C1 segment of cervical spinal cord (tissue), 14 donors: Measurements from ENCODE around the gene SPATA6L.
A peak's percentile ranks its signal among the peaks of the same experiment; 100 is the strongest.

Source experiments
- DNase-seq, 14 donors: peaks; one replicate each; lab custom pipeline; 2025; lab: John Stamatoyannopoulos, UW

SPATA6L gene

GRCh38 chr9:4585135-4585534, 81.1 kb downstream of the SPATA6L start:
- DNase-seq = no peak

- no peak for DNase-seq
These were observed 81.6 kb downstream of the SPATA6L start for GRCh38 chr9:4584636-4585035.

DNA sequence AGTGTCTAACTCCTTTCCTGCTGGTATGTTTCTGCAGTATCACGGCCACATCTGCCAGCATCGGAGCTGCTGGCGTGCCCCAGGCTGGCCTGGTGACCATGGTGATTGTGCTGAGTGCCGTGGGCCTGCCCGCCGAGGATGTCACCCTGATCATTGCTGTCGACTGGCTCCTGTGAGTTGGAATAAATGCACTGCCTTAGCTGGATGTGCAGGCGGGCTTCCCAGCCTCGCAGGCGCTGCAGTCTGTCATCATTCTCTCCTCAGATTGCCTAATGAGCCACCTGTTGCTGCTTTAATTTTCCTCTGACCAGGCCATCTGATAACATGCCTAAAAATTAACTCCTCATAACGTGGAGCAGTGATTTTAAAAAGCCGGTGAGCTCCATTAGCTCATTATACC, 83.3 kb downstream of the SPATA6L start:
- no peak for DNase-seq

DNA sequence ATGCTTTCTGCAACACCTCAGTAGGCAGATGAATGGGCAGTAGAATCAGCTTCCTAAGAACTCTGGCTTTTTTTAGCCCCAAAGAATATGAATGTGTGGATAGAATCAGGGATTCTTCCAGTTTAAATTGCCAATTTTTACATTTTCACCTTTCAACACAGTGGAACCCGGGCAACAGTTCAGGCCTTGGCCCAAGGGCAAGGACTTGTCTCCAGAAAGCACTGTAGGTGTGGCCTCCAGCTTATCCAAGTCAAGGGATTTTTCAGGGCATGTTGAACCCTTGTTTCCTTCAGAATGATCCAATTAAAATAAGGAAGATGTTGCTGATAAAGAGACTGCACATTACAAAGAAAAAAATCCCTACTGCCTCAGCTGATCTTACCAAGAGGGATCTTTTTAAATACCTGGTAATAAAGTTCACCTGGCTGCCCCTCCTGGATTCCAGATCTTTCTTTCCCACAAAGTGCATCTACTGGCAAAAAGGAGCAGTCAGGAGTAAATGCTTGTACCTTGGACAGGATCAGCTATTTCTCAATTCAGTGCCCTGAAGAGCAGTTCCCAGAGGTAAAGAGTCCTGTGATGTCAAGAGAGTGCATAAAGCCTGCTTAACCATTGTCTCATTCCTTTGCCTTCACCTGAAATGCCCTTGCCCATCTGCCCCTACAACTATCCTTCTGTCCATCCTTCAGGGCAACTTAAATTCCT, 84.3 kb downstream of the SPATA6L start:
- no peak for DNase-seq

DNA sequence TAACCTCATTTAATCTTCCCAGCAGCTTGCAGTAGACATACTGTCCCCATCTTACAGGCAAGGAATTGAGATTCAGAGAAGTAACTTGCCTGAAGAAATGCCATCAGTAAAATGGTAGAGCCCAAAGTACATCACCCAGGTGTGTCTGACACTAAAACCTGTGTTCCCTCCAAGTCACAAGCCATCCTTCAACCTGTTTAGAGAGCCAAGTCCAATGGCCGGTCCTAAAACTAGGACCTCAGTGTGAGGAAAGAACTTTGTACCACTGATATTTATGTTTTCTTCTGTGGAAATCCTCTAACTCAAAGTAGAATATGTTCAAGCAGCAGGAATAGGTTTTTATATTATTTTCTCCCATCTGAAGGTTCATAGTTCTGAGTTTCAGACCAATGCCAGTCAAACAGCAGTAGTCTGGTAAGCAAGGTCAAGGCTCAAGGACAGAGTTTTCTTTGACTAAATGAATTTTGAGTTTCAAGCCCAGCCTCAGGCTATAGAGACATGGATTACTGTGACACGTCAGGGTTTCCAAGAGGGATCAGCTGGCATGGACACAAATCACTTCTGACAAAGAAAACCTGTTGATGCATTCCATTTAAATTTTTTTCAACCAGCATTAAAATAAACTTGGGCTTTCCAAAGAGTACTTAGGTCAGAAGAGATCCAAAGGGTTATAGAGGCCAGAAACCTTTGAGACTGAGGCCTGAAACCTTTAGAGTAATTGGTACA, 85.1 kb downstream of the SPATA6L start:
- no peak for DNase-seq

DNA sequence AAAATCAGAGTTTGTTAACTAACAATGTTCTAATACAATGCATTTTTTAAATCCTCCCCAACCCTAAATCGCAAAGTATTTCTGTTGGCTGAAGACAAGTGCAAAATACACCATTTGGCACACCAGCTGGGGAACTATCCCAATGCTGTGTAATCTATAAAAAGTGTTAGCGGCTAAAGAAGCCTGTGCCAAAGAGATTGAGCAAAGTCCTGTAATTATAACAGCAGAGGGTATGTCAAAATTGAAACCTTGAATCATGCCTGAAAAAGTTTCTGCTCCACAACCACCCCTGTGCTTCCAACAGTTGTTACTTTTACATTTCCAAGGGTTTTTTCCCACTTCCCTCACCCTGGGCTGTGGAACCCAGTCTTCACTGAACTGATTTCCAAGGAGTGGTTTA, 87.3 kb downstream of the SPATA6L start:
- no peak for DNase-seq

GRCh38 chr9:4576448-4576847, 89.8 kb downstream of the SPATA6L start:
- no peak for DNase-seq

GRCh38 chr9:4575997-4576396, 90.3 kb downstream of the SPATA6L start:
- DNase-seq = no peak

DNA sequence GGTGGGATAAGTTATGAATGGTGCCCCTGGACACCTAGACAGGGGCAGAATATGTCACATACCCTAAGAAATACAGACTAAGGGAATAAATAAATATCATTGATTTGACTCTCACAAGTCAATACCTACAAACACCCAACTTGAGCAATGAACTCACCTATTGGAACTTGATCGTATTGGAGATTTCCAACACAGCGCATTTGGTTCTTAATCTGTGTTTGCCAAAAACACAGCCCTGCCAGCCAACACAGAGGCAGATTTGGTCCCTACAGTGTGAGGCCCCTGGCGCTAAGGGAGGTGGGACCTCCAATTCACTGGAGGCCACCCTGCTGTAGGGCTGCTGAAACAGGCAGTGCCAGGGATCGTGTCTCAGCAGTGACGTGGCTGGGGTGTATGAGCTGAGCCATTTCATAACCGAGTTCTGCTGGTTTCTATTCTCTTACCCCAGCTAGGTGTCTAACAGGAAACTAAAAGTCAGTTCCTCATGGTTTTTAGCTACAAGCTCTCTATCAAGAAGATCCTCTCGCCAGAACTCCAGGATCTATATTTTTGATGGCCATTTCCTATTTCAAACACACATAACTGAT, 91.5 kb downstream of the SPATA6L start:
- no peak for DNase-seq

DNA sequence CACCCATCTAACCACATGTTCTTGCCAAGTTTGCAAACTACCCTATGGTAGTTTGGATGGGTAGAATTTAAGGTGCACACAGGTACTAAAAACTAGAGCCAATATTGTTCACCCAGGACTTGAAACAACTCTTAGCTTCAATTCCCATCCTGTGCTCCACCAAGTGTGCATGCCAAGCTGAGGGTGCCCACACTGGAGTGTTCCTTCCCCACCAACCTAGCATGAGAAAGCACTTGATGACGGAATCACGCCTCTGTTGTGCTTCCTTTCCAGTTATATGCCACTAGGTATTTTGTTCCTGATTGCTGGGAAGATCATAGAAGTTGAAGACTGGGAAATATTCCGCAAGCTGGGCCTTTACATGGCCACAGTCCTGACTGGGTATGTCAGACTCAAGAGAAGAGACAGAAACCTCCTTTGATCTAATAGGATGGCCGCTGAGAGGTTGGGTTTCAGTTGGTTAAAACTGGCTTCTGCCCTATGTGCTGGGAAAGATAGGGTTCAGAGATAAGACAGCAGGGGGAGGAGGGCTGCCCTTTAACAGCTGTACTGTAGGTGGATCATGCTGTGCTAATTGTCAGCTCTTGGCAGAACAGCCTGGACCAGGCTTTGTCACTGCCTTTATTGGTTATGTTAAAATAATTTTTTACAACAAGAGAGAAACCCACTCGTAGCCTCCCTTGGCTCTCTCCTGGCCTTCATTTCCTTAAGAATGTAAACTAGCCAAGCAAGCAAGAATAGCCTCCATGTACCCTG, 92.5 kb downstream of the SPATA6L start:
- DNase-seq = peak in 1 of 14 donors; percentile 30

GRCh38 chr9:4573176-4573575, 93.1 kb downstream of the SPATA6L start:
- DNase-seq = peak in 1 of 14 donors; percentile 1

DNA sequence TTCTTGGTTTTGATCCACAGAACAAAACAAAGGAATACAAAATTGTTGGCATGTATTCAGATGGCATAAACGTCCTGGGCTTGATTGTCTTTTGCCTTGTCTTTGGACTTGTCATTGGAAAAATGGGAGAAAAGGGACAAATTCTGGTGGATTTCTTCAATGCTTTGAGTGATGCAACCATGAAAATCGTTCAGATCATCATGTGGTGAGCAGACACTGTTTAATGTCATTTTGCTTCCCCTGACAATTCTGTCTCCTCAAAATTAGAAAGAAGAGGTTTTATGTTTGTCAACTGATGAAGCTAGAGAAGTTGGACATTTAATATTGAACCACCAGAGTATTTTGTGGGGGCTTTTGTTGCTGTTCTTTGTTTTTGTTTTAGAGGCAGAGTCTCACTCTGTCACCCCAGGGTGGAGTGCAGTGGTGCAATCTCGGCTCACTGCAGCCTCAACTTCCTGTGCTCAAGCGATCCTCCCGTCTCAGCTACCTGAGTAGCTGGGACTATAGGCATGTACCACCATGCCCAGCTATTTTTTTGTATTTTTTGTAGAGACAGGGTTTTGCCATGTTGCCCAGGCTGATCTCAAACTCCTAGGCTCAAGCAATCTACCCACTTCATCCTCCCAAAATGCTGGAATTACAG, 94.0 kb downstream of the SPATA6L start:
- DNase-seq = no peak

- no peak for DNase-seq
These were observed 97.2 kb downstream of the SPATA6L start for GRCh38 chr9:4569101-4569500.

GRCh38 chr9:4567601-4568000, 98.7 kb downstream of the SPATA6L start:
- no peak for DNase-seq

- DNase-seq = peak in 8 of 14 donors; percentile 1 to 38 (median 14)
These were observed 99.5 kb downstream of the SPATA6L start for GRCh38 chr9:4566806-4567205.

DNA sequence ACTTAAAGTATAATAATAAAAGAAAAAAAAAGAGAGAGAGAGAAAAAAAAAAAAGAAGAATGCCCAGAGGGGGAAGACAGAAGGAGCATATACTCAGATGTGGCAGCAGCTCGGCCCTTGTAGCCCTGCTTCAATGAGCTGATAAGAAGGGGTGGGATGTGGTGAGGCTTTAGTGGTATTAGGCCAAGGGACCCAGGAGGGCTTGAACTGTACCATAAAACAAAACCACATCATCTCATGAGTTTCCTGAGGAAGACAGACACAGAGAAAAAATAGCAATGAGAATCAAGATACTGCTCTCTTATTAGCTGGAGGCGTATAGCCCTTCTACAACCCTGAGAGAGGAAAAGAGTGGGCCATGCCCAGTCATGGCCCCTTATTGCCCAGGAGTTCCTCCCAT, 103.2 kb downstream of the SPATA6L start:
- no peak for DNase-seq

DNA sequence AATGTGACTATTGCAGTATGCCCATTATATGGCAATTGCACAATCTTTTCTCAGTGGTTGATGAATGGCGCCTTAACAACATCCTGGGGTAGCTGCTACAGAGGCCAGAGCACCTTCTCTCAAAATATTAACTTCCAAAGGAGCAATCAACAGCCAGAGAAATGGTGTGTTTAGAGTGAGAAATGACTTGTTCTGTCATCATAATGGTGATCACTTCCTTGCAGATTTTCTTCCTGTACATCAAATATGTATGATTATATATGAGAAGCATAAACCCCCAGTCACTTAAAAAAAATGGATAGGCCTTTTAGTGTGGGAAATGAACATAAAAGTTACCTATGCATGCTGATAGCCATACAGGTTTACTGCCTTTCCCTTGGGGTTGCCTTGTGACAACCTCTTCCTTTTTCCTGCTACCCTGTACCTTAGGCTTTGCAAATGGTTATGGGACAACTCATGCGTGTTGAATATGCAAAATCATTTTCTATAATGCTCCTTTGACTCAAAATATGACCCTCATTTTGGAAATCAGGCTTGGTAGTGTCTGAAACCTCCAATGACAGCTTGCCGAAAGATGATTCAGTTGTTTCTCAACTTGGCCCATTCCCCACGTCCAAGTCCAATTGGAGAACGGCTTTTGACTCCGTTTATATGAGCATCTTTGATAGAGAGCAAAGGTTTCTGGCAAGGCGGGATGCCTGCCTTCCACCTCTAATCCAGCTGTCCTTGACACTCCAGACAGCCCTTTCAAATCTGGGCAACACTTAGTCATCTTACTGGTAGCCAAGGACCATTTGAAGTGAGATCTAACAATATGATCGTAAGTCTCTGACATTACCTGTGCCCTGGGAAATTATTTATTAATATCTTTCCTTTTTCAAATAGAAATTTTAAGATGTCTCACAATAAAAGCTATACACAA, 106.8 kb downstream of the SPATA6L start:
- DNase-seq = no peak

- no peak for DNase-seq
These were observed 107.8 kb downstream of the SPATA6L start for GRCh38 chr9:4558371-4558998.

GRCh38 chr9:4555236-4555635, 111.0 kb downstream of the SPATA6L start:
- DNase-seq = no peak

GRCh38 chr9:4553951-4554381, 112.3 kb downstream of the SPATA6L start:
- DNase-seq = no peak
